ENCODE measurements around the gene CCDC33.

Gene CCDC33

DNA sequence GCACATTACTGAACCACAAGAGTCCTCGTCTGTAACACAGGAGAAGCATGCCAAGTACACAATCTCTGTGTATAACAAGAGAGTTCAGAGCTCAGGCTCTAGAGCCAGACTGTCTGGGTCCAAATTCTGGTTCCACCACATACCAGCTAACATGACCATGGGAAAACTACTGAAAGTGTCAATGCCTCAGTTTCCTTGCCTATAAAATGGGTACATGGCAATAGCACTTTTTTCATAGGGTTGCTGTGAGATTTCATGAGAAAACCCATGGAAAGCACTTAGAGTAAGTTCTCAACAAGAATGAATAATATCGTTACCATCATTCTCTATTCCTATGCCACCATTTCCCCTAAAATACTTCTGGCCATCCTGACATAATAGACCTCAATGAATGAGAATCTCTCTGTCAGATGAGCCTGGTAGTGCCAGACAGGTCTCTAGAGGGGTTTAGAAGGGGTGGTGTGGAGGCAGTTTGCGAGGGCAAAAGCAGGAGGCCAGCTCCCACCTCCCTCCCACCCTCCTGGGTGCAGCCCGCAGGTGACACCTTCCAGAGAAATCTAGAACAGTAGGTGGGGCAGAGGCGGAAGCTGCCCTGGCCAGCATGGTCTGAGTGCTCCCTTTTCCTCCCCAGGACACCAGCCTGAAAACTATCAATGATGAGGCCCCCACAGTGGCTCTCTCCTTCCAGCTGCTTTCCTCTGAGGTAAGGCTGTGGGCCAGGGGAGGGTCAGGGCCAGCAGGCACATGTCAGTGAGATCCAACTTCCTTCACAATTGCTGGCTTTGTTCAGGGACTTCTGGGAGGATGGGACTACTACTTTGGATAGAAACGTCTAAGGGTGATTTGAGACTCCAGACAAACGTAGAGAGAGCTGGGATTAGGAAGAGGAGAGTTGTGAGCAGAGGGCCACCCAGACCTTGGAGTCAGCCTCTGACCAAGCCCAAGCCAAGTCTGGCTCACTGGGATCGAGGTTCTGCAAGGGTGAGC, 45.3 kb downstream of the CCDC33 start:
- no peak for DNase-seq (ENCODE audit: low read depth, low spot score)

DNA sequence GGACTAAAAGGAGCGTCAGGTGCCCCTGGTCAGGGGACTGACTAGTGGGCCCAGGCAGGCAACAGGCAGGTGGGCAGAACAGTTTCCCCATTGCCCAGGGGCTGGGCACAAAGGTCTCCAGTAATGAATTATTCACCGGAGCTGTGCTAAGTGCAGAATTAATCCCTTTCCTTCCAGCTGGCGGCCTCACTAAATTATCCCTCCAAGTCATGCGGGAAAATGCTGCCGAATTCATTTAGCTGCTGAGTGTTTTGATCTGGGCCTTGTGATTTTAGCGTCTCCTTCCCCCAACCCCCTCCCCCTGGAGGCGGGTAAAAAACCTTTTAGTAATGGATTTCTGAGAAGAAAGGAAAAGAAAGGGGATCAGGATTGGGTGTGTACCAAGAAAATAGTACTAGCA, 47.2 kb downstream of the CCDC33 start:
- DNase-seq (ENCODE audit: low read depth, low spot score): no peak

DNA sequence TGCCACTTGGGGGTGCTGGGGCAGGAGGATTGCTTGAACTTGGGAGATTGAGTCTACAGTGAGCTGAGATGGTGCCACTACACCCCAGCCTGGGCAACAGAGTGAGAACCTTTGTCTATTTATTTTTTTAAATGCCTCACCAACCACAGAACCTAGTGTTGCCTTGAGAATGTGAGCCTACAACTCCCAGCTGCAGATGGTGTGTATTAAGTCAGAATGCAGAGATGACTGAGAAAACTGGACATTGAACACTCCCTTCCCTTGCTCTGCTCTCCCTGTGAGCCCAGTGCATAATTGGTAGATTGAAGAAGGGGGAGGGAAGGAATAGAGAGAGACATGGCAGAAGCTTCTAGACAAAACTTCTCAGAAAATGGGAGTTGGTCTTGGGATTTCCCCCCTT, 53.5 kb downstream of the CCDC33 start:
- no peak for DNase-seq (ENCODE audit: low read depth, low spot score)

DNA sequence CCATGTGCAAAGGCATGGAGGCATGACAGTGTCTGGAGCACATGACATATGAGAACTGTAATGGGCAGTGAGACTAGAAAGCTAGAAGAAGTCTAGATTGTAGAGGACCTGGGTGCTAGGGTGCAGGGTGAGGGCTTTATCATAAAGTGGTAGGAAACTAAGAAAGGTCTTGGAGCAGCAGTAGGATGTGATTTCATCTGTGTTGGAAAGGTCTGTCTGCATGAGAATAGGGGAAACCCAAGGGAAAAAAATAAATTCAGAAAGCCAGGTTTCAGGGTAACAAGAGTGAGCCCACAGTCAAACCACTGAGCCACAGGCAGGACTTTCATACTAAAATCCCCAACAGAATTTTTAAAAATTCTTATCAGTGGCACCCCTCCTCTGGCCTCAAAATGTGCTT, 54.5 kb downstream of the CCDC33 start:
- no peak for DNase-seq (ENCODE audit: low read depth, low spot score)

DNA sequence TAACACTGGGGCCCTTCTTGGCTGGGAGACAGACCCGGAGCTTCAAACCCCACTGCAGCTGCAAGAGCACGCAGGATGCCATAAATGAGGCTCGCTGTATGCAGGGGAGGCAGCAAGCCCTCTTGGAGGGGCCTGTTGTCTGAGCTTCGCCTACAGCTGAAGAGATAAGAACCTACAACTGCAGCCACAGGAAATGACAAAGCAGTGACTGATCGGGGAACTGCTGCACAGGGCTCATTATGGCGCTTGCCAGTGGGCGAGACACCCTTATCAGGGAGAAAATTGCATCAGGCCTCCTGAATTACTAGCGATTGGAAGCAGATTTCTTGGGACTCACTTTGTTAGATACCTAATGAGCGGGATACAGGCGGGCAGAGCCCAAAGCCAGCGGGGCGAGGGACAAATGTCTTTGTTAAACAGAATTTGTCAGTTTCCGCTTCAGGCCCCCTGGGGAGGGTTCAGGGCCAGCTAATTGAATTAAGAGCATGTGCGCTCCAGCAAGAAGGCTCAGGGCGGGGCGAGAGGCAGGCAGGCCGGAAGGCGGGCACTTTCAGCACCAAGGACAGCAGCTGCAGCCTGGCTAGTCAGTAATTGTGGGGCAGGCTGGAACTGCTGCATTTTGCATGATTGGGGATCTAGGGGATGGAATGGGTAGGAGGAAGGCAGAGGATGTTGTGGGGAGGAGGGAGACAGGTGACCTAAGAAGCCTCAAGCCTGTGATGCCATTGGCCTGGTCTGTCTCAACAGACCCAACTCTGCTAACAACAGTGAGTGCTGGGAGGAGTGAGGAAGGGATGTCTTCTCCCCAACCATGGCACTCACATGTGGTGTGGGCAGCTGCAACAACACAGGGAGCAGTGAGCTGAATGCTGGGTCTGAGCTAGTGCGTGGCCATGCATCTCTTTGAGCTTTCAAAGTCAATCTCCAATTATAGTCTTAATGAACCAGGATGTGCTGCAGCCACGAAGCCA, 55.3 kb downstream of the CCDC33 start:
- DNase-seq (ENCODE audit: low read depth, low spot score): no peak

DNA sequence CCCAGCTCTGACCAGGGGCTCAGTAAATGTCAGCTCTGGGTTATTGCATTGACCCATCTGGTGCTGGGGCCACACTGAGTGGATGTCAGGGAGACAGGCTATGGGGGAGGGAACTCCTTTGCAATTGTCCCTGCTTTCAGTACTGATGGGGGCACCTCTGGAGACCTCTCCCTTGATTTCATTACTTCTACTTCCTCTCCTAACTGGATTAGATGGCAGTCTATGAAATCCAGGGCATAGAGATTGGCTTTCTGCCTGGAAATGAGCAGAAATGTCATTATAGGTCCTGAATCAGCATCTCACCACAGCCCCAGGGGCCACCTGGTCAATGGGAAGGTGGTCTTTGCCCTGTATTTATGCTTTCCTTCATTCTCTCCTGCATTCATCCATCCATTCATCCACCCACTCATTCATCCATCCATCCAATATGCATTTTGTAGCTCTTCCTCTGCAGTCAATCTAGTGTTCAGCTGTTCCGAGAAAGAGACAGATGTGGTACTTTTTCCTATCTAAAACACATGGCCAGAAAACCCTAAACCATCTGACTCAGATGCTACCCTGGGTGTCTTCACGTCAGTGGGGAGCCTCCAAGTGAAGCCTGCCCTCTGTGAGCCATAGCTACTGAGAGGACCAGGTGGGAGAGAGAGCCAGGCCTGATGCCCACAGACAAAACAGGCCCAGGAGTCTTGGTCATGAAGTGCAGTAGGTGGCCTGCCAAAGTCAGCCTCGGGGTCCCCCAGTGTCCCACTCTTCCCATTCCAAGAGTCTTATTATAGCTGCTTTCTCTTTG, 57.1 kb downstream of the CCDC33 start:
- DNase-seq (ENCODE audit: low read depth, low spot score): no peak

DNA sequence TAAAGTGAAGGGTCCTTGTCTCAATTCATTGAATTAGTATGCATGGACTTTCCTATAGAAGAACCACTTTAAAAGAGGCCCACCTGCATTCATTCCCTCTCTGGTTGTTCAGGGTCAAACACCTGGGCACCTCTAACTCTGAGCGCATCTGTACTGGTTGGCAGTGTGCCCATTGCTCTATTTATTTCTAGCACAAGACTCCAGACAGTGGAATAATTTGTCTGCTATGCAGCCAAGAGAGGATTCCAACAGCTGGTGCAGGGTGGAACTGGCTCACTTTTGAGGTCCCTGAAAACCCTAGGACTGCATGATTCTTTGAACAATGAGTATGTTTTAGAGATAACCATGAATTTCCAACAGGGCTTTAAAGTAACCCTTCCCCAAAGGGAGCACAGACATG, 57.9 kb downstream of the CCDC33 start:
- no peak for DNase-seq (ENCODE audit: low read depth, low spot score)

DNA sequence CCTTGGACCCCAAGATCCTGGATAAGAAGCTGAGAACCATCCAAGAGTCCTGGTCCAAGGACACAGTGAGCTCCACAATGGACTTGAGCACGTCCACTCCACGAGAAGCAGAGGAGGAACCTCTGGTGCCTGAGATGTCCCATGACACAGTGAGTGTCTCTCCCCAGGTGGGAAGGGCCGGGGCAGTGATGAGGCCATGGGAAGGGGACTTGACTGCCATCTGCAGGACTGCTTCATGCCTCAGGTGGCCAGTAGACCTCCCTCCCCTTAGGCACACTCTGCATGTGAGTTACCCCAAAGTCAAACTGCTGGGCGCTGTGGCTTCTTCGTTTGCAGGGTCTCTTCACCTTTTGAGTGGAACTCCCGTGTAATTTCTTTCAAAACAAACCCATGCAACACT, 59.7 kb downstream of the CCDC33 start:
- no peak for DNase-seq (ENCODE audit: low read depth, low spot score)

DNA sequence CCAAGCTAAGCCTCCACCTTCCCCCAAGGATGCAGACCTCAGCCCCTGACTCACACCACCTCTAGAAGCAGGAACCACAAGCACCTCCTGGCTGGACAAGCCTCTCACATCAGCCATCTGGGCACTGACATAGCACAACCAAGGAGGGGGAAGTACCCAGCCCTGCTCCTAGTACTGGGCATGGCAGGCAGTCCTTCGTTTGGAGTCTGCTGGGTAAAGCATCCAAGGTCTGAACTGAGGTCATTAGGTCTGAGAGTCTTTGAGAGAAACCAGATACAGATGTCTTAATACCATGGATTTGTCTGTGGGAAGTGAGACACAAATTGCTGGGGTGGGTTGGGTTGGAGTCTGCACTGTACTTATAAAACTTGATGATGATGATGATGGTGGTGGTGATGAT, 61.8 kb downstream of the CCDC33 start:
- no peak for DNase-seq (ENCODE audit: low read depth, low spot score)

DNA sequence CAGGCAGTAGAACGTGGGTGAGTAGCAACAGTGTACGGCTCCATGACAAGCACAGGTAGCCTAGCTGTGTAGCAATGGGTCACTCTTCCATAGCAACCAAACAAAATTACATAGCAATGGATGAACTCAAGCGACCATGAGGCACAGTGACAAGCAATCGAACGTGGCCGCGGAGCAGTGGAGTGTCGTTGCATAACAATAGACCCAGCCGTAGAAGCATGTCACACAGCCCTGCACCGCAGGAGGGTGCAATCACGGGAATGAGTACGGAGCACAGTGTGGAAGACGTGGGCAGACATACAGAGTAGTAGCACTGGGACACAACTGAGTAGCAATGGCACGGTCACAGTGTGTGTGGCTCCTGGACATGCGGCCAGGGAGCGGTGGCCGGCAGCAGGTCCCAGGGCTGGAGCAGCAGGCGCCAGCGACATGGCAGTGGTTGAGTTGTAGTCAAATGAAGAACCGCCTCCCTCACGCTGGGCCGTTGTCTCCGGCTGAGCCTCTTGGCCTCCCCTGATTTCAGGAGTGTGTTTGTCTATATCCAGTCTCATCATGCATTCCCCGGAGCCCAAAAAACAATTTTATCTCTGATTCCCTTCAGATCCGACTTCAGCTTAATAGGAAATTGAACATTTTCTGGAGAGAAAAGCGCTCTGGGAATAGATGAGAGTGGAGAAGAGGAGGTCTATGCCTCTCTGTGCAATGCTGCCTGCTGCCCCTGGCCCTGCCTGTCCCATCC, 64.1 kb downstream of the CCDC33 start:
- no peak for DNase-seq (ENCODE audit: low read depth, low spot score)

DNA sequence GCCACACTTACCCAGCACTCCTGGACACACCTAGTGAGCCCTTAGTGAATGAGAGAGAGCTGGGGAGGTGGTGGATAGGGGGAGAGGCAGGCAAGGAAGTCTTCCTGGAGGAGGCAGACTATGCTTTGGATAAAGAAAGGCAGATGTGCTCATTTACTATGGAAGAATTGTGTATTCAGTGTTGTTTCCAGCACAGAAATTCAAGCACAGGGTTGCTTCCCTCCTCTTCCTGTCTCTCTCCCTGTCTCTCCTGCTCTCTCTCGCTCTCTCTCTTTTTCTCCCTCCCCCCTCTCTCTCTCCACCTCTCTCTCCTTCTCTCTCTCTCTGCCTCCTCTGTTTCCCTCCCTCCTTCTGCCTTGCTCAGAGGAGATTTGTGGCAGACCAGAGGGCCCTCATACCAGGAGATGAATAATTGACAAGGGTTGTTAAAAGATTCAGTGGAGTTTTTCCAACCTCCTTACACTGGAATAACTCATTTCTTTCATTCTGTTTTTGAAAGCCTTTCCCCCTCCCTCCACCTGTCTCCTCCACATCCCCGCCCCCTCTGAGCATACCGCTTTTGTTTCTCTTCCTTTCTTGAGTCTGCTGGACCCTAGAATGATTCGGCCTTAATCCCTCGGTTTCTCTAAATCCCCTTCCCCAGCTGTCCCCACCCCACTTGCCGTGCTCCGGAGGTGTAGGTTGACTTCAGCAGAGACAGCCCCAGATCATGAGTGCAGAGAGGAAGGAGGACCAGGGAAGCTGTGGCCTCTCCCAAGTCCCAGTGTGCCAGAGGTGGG, 65.6 kb downstream of the CCDC33 start:
- DNase-seq (ENCODE audit: low read depth, low spot score): no peak

DNA sequence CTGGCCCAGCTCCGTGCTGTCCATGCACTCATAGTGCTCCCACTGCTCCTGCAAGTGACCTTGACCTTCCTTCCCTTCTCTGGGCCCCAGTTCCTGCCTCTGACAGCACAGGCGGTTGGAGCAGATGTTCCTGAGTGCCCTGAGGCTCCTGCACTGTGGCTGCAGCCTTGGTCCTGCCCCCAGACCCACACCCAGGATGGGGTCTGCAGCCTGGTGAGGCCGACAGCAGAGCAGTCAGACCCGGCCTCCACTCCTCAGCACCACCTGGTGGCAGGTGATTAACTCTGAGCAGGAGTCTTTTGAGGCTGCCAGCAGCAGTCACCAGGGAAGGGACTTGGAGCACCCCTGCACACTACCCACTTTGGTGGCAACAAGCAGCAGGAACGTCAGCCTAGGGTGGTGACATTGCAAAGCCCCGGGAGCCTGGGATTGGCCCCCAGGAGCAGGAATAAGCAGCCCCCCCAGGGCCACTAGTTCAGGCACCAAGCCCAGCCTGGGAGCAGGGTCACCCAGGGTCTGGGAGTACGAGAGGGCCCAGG, 66.8 kb downstream of the CCDC33 start:
- no peak for DNase-seq (ENCODE audit: low read depth, low spot score)

DNA sequence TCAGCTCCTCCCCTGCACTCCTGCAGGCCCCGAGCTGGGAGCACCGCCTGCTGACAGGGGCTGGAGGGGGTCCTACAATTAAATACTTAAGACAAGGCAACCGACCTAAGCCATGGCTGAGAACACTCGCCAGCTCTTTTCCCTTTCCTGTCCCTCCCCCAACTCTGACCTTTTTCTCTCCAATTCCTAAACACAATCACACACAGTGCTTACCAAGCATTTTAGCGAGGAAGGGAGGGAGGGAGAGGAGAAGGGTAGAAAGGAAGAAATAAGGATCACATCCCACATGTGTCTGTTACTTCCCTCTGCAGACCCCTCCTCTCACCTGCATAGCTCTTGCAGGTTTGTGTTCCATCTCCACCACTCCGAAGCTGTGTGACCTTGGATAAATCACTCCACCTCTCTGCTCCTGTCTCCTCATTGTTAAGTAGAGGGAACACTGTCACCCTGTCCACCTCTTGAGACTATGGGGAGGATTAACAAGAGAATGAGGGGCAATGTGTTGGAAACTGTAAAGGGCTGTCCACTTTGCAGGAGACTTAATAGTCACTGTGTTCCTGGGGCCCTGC, 67.7 kb downstream of the CCDC33 start:
- DNase-seq (ENCODE audit: low read depth, low spot score): no peak

DNA sequence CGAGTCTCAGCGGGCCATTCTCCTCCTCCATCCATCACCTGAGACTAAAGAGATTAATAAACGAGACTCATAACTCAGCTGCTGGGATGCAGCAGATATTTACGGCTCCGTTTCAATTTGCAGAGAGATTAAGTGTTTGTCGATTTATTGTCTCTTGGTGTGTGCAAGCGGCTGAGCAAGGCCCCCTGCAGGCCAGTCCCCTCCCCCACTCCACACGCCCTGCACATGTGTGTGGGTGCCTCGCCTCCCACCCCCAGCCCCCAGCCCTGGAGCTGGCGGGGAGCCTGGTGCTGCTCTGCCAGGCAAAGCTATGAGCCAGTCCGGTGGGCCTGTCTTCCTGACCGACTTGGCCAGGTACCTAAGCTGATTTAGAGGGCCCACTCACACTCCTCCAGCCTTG, 68.3 kb downstream of the CCDC33 start:
- DNase-seq (ENCODE audit: low read depth, low spot score): no peak

DNA sequence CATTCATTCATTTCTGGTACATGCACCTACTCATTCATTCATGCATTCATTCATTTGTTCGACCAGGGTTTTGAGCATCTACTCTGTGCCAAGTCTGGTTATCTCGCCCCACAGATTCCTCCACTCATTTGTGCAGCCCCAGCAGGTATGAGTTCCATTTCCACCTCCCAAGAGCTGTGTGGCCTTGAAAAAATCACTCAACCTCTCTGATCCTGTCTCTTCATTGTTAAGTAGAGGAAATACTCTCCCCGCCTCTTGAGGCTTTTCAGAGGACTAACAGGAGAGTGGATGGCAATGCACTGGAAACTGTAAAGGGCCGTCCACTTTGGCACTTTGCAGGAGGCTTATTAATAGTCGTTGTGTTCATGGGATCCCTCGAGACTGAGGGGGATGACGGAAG, 69.6 kb downstream of the CCDC33 start:
- no peak for DNase-seq (ENCODE audit: low read depth, low spot score)

DNA sequence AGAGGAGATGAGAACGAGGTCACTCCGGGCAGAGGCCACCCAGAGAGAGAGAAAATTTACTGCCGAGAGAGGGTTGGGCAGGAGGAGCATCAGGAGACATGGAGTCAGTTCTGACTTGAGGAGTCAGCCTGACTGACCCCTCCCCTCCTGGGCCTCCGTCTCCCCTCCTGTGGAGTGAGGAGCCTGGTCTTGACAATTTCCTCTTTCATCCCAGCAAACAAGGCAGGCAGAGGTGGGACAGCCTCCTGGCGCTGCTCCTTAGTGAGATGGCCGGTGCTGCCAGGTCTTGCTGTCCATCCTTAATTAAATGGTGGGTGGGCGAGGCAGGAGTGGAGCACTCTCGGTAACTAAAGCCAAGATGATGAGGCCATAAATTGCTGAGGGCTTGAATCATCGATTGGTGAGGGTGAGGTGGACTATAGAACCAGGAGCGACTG, 70.7 kb downstream of the CCDC33 start:
- DNase-seq (ENCODE audit: low read depth, low spot score): no peak

DNA sequence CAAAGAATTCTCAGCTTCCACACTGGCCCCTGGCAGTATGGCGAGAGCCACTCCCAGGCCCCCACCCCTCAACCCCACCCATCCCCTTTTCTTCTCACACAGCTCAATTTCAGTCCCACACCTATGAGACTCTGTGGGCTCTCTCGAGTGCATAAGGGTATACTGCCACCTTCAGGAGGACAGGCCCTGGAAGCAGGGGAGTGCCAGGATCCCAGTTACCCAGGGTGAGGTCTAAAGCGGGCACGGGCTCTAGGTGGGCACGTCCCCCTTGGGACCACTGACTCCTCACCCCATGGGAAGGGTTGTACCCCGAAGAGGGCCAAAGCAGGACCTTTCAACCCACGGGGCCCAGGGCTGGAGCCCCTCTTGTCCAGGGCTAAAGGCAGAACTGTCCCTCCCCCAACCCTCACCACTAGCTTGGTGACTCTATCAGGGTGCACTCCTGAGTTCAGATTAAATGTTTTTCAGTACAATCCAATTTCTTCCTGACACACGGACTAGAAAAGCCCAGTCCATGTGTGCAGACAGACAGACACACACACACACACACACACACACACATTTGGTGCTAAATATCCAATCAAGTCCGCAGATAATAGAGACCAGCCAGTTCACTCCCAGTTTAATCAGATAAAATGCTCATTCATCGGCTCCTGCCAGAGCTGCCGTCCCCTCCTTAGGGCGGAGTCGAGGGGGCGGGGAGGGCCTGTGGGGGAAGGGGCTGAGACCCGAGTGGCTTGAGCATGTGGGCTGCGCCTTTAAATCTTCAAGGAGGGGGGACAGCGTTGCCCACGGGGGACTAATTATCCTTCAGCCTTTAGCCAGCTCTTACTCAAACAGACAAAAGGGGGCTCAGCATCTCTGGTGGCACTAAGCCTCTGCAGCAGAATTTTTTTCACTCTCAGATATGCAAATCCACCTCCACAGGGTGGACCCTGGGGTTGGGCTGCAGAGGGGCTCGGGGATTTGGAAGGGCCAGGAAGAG, 72.0 kb downstream of the CCDC33 start:
- no peak for DNase-seq (ENCODE audit: low read depth, low spot score)

DNA sequence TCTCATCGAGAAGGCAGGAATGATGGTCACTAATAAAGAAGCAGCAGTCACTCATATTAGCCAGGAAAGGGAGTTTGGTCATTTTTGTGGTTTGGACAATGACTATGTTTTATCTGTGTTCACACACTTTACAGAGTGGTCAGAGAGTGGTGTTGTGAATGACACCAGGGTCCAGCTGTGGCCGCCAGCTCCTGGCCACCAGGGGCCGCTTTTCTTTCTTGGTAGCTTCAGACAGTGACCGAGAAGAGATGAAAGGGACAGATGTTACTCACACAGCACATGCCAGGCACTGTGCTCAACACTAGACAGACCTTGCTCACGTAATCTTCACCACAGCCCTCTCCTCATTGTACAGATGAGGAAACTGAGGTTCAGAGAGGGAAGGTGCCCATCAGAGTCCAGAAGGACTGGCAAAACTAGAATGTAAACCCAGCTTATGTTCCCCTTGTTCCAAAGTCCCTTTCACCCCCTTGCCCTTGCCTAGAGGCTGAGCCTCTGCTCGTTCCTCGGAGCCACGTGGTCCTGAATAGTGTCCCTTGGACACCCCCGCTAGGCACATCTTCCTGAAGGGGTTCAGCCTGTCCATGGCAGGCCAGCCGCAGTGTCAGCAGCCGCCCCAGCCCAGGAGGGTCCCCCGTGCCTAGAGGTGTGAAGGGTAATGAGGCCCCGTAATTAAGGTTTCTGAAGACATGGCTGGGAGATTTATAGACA, 75.8 kb downstream of the CCDC33 start:
- no peak for DNase-seq (ENCODE audit: low read depth, low spot score)
